GM21447 (cell line): ENCODE data around the gene LARP1.
"Not testable (repeated sequence)": the region's sequence is repeated elsewhere in the genome, so short reads cannot be mapped to it uniquely, and the experiment has no call there.

ENCODE experiments used
- ATAC-seq: cut with Tn5 transposase; IDR thresholded peaks from one replicate; pipeline ENCODE4 v1.9.1; 2021; ENCODE audit not compliant: unreplicated experiment

The LARP1 gene

DNA sequence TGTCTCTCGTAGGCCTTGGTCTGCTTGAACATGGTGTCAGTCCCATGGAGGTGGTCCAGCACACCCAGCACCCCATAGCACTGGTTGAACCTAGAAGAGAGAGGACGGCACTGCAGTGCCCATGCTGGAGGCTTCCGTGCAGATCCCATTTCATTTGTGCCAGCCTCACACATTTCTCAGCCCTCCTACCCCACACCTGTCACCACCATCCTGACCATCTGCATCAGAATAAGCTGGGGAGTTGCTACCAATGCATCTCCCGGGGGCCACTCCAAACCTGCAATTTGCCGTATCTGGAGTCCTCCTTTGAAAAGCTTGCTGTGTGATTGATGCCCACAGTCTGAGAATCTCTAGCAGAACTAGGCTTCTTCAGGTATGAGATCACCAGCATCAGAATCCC lies 65.2 kb downstream of the LARP1 start:
- ATAC-seq = no peak

GRCh38 chr5:154822896-154823295 lies 67.7 kb downstream of the LARP1 start:
- ATAC-seq = not testable (repeated sequence)

DNA sequence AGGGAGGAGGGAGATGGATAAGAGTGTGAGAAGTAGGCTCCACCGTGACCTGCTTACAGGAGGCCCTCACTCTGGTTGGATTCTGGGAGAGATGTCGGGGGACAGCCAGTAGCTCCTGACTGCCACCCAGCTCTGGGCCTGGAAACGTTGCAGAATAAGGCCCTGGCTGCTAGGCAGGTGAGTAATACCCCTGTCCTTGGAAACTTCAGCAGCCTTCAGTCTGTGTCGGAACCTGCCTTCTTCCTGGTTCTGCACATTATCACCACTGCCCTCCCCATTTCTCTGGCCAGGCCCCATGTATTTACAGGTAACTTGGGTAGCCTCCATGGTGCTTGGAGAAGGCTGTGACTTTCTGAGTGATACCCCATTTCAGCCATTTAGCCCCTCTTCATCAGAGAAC lies 68.4 kb downstream of the LARP1 start:
- no peak for ATAC-seq

DNA sequence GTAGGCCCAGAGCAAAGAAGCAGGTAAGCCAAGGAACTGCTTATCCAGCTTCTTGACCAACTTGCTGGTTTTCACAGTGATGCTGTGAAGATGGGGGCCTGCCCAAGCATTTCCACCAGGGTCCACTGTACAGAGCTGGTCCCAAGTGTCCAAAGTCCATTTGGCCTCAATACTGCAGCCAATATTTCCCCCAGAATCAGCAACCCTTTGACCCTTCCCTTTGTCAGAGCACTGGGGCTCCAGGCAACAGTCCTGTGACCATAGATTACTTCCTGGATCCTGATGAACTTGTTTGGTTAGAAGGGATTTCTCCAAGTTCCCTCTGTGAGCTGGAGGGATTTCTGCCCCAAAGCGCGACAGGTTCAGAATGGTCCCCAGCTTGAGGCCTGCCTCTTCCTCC lies 68.9 kb downstream of the LARP1 start:
- ATAC-seq = no peak

DNA sequence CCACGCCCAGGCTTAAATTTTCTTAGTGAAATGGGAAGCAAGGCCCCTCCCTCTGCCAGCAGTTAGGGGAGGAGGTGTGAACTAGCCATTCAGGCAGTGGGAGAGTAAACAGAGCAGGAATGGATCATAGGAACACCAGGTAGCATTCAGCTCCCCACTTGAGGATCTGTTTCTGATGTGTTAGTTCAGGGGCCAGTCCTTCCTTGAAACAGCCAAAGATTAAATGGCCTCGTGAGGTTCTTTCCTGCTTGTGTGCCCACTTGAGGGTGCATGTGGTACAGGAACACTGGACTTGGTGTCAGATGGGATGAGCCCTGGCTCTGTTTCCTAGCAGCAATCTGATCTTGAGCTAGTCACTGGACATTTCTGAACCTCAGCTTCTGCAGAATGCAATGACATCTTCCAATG lies 74.0 kb downstream of the LARP1 start:
- no peak for ATAC-seq

DNA sequence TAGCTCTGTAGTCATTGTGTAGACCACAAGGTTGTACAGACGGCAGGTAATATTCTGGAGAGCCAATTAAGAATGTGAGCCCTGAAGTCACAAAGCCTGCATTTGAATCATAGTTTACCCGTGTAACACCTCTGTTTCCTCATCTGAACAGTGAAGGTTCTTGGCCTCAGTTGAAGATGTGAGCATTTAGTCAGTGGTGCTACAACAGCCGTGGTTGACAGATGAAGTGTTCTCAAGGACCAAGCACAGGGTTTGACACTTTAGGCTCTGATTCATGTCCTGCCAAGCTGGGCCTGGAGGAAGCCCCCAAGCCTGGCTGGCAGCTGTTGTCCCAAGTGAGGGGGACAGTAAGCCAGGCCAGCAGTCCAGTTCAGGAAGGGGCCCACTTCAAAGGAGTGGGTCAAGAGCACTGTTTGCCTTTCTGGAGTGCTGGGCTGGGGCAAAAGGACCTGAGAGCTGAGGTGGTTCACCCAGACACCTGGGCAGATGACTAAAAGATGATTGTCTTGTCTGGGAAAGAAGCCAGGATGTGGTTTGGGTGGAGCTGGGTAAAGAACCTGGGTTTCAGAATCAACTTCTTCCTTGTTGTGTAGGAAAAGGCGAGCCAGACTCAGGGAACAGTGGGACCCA lies 74.5 kb downstream of the LARP1 start:
- no peak for ATAC-seq

DNA sequence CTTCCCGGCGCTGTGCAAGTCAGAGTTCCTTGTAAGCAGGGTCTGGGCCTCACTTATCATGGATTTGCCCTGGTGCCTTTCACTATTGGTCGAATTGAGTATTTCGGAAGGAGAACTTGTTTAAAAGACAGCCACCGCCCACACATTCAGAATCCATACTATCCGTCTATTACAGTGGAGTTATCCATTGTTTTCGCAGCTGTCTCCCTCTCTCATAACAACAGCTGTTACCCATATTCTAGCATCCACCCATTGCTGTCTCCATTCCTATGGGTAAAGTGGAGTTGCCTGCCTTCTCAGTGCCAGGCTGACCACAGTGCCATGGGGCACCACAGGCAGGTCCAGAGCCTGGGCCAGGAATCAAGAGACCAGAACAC lies 75.0 kb downstream of the LARP1 start:
- no peak for ATAC-seq

GRCh38 chr5:154830596-154830995 lies 75.4 kb downstream of the LARP1 start:
- no peak for ATAC-seq

DNA sequence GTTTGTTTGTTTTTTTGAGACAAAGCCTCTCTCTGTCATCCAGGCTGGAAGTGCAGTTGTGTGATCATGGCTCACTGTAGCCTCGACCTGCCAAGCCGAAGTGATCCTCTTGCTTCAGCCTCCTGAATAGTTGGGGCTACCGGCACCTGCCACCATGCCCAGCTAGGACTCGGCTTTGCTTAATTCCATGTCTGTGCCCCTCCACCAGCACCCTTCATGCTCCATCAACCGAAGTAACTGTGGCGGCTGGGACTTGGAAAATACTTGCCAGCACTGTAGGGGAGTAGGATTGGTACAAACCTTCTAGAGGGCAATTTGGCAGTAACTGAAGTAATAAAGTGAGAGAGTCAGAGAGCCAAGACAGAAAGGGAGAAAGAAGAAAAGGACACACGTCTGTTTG lies 76.3 kb downstream of the LARP1 start:
- no peak for ATAC-seq

DNA sequence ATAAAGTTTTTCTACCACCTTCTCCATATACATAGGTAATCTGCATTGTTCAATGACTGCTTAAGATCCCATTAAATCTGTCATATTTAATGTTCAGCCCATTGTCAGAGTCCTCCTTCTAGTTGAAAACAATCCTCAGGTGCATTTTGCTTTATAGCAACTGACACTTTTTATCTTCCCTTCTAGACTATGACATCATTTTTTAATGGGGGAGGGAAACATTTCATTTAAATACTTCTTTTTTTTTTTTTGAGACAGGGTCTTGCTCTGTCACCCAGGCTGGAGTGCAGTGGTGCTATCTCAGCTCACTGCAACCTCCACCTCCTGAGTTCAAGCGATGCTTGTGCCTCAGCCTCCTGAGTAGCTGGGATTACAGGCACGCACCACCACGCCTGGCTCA lies 77.6 kb downstream of the LARP1 start:
- ATAC-seq = not testable (repeated sequence)

DNA sequence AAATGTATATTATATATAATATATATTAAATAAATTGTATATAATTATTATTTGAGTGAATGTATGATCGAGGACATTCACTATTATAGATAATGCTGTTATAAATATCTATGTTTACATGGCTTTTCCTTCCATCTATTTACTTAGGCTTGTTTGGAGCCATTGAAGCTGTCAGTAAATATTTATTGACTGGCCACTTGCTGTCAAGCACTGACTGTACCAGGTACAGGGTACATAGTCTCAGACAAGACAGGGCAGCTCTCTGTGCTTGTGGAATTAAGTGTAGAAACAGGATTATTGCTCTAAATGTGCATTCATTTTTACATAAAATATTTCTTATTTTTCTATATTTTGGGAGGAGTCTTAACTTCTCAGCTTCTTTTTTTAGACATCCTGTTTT lies 78.9 kb downstream of the LARP1 start:
- no peak for ATAC-seq

DNA sequence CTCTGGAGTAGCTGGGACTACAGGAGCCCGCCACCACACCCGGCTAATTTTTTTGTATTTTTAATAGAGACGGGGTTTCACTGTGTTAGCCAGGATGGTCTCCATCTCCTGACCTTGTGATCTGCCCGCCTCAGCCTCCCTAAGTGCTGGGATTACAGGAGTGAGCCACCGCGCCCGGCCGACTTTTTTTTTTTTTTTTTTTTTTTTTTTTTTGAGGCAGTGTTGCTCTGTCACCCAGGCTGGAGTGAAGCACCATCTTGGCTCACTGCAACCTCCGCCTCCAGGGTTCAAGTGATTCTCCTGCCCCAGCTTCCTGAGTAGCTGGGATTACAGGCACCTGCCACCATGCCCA lies 80.5 kb downstream of the LARP1 start:
- not testable (repeated sequence) for ATAC-seq

- no peak for ATAC-seq
Measured at GRCh38 chr5:154836225-154836624, 81.0 kb downstream of the LARP1 start.

GRCh38 chr5:154837009-154837901 lies 82.1 kb downstream of the LARP1 start:
- no peak for ATAC-seq

GRCh38 chr5:154840435-154841272 lies 85.5 kb downstream of the LARP1 start:
- ATAC-seq = no peak

DNA sequence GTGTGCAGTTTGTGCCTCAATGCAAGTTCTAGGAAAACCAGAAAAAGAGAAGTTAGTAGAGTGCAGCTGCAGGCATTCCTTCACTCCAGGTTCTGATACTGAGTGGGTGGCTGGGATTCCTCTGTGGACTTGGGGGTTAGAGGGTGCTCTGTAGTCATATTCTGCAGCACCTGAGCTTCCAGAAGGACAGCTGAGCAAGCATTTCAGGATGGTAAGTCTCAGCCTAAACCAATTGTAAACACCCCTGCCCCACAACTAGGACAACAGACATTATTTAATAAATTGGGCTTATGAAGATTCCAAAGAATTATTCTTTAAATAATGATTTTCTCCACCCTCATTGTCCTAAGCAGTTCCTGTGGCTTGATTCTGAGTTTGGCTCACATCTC lies 86.1 kb downstream of the LARP1 start:
- ATAC-seq = no peak

DNA sequence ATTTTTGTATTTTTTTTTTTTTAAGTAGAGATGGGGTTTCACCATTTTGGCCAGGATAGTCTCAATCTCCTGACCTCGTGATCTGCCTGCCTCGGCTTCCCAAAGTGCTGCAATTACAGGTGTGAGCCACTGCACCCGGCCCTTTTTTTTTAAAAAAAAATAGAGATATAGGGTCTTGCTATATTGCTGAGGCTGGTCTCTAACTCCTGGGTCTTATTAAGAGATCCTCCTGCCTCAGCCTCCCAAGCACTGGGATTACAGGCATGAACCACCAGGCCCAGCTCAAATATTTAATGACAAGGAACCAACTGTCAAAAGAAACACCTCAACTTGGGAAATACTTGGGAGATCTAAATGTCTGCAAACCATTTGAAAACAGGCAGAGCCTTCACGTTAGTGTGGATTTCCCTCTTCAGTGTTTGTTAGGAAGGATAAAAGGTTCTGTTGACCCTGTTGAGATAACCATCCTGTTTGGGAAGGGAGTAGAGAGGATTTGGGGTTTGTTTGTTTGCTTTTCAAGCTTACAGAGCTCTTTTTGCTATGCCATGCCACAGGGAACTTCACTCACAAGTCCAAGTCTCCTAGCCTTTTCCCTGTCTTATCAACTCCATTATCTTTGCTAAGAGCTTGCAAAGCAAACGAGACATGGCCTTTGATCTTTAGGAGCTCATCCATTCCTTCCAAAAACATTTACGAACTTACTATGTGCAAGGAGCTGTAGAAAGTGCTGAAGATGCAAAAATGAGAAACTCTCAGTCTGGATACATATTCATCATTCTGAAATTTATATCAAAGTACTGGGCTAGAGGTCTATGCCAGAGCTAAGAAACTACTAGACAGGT lies 87.7 kb downstream of the LARP1 start:
- no peak for ATAC-seq

- ATAC-seq = no peak
Measured at GRCh38 chr5:154844809-154845208, 89.6 kb downstream of the LARP1 start.

DNA sequence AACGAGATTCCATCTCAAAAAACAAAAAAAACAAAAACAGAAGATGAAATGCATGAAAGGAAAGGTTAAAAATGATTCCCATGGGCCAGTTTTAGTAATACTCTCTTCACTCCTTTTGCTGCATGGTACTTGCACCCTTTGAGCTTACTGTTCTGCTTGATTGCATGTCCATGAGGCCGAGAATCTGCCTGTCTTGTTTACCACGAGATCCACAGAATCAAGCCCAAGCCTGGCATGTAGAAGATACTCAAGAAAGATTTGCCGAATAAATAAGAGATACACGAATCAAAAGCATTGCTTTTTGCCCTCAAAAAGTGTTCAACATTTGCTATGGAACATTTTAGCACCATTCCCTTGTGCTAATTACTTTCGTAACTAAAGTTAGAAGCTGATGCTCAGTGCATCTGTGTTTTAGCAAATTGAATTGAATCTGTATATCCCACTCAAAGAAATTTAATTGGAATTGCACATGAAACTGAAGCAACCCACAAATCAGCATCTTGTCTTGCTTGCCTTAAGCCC lies 94.1 kb downstream of the LARP1 start:
- ATAC-seq = no peak

DNA sequence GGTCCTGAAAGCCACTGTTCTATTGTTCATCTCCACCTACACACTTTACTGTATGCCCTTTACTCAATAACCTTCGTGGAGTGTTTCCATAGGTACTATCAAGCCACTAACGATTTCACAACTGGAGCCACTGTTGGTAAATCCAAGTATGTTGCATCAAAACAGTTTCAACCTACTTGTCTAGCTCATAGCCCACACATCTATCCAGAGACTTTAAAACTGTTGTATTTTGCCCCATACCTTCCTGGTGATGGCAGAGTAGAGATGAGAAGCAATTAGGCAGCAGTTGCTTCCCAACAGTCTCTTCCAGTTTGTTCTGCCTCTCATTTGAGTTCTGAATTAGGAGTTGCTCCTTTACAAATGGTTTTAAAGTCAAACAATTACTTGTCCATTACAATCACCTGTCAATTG lies 94.6 kb downstream of the LARP1 start:
- no peak for ATAC-seq
